Measurements from ENCODE around the gene SDSL. TPM values are rescaled to one million over a fixed set of nuclear protein-coding genes. Genes with fewer than 3 reads are reported as not detected.

SDSL gene
- polyA plus RNA-seq, 3 donors: 4.6 to 10.0 (median 6.5) TPM

- Histone ChIP-seq H4K20me1 (ENCODE audit: insufficient read depth, low read length) (no peaks in the 10 kb centered on the region), H3K4me1 (ENCODE audit: control insufficient read depth in 1 of 2, insufficient read depth in 2 of 2, low read length in 2 of 2) (no peaks in the 10 kb centered on the region), H3K4me2 (replicated peaks; ENCODE audit: extremely low read depth, low read length, poor library complexity, severe bottlenecking) (no peak overlapping the region), H3K9me3 (replicated peaks in 1 of 2; ENCODE audit: control insufficient read depth in 1 of 2, insufficient read depth in 1 of 2, low read length in 2 of 2) (peaks cover 0 to 51% of the 10 kb centered on the region in 2 donors), H3K27me3 (ENCODE audit: control insufficient read depth in 2 of 2, insufficient read depth in 2 of 2, low read length in 2 of 2) (peaks cover 68 to 83% of the 10 kb centered on the region in 2 donors), H3K4me3 (replicated peaks in 1 of 3; ENCODE audit: low read depth in 2 of 3, low read length in 3 of 3) (no peak overlapping the region), H3K27ac (ENCODE audit: low read depth in 1 of 2, low read length in 2 of 2) (no peak overlapping the region), H2AFZ (ENCODE audit: insufficient read depth, low read depth, low read length, poor library complexity, severe bottlenecking) (no peak overlapping the region), H3K36me3 (replicated peaks in 1 of 2; ENCODE audit: control insufficient read depth in 1 of 2, insufficient read depth in 2 of 2, low read length in 2 of 2) (no peaks in the 10 kb centered on the region), H3K79me2 (ENCODE audit: insufficient read depth, low read length) (no peaks in the 10 kb centered on the region), H3K9ac (ENCODE audit: insufficient read depth, low read length, poor library complexity, severe bottlenecking) (no peak overlapping the region)
- TF ChIP-seq, protein P1, sequence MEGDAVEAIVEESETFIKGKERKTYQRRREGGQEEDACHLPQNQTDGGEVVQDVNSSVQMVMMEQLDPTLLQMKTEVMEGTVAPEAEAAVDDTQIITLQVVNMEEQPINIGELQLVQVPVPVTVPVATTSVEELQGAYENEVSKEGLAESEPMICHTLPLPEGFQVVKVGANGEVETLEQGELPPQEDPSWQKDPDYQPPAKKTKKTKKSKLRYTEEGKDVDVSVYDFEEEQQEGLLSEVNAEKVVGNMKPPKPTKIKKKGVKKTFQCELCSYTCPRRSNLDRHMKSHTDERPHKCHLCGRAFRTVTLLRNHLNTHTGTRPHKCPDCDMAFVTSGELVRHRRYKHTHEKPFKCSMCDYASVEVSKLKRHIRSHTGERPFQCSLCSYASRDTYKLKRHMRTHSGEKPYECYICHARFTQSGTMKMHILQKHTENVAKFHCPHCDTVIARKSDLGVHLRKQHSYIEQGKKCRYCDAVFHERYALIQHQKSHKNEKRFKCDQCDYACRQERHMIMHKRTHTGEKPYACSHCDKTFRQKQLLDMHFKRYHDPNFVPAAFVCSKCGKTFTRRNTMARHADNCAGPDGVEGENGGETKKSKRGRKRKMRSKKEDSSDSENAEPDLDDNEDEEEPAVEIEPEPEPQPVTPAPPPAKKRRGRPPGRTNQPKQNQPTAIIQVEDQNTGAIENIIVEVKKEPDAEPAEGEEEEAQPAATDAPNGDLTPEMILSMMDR (IDR thresholded peaks at IDR 0.05): no peak
- peaks cover 15% of the 10 kb centered on the region for H3K4me1 Mint-ChIP-seq
- intact Hi-C loops (cut with micrococcal nuclease): no loop called here
- H3K36me3 Mint-ChIP-seq: peaks cover 3 to 11% of the 10 kb centered on the region in 2 donors
- H3K27ac Mint-ChIP-seq: no peak overlapping the region
- H3K4me3 Mint-ChIP-seq: peak overlapping the region in 1 of 2 donors; percentile 84
- WGBS (ENCODE audit: insufficient coverage): 7% methylated on average over 9 of the region's 41 CpGs
- peaks cover 80 to 90% (median 89%) of the 10 kb centered on the region in 3 donors for H3K27me3 Mint-ChIP-seq (ENCODE audit: low read depth in 3 of 3)
- H3K9me3 Mint-ChIP-seq: peaks cover 0 to 28% (median 19%) of the 10 kb centered on the region in 7 donors
- DNase-seq: no peak
Observed at GRCh38 chr12:113478351-113479011, 56.3 kb downstream of the SDSL start.

DNA sequence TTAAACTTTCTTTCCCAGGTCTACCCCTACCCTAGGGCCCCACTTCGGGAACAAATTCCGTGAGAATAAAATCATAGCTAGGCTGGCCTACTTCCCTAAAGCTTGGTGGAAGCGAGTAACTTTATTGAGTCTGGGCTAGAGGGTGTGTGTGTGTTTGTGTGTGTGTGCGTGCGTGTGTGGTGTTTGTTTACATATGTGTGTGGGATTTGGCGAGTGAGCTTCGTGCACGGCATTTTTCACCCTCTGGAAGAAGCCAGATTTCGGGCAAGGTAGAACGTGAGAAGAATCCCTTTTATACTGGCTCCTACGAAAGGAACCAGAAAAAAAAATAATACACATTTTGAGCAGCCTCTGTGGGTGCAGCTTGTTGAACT lies 57.0 kb downstream of the SDSL start:
- H3K79me2 ChIP-seq (ENCODE audit: insufficient read depth, low read length): no peaks in the 10 kb centered on the region
- Mint-ChIP-seq H3K9me3 (peaks cover 0 to 28% (median 19%) of the 10 kb centered on the region in 7 donors), H3K27me3 (ENCODE audit: low read depth in 3 of 3) (peaks cover 77 to 89% (median 83%) of the 10 kb centered on the region in 3 donors), H3K4me3 (peak overlapping the region in 1 of 2 donors; percentile 82), H3K27ac (no peak overlapping the region), H3K4me1 (peaks cover 14% of the 10 kb centered on the region), H3K36me3 (peaks cover 3 to 11% of the 10 kb centered on the region in 2 donors)
- TF ChIP-seq, protein P1 (IDR thresholded peaks at IDR 0.05): no peak
- H3K4me1 ChIP-seq (ENCODE audit: control insufficient read depth in 1 of 2, insufficient read depth in 2 of 2, low read length in 2 of 2): no peaks in the 10 kb centered on the region
- intact Hi-C loops (cut with micrococcal nuclease): no loop called here
- H3K27ac ChIP-seq (ENCODE audit: low read depth in 1 of 2, low read length in 2 of 2): no peak overlapping the region
- peaks cover 0 to 43% of the 10 kb centered on the region in 2 donors for H3K9me3 ChIP-seq (replicated peaks in 1 of 2; ENCODE audit: control insufficient read depth in 1 of 2, insufficient read depth in 1 of 2, low read length in 2 of 2)
- no peak overlapping the region for H3K4me3 ChIP-seq (replicated peaks in 1 of 3; ENCODE audit: low read depth in 2 of 3, low read length in 3 of 3)
- H4K20me1 ChIP-seq (ENCODE audit: insufficient read depth, low read length): no peaks in the 10 kb centered on the region
- no peaks in the 10 kb centered on the region for H3K36me3 ChIP-seq (replicated peaks in 1 of 2; ENCODE audit: control insufficient read depth in 1 of 2, insufficient read depth in 2 of 2, low read length in 2 of 2)
- no peak overlapping the region for H3K9ac ChIP-seq (ENCODE audit: insufficient read depth, low read length, poor library complexity, severe bottlenecking)
- no peak for DNase-seq
- H2AFZ ChIP-seq (ENCODE audit: insufficient read depth, low read depth, low read length, poor library complexity, severe bottlenecking): no peak overlapping the region
- H3K27me3 ChIP-seq (ENCODE audit: control insufficient read depth in 2 of 2, insufficient read depth in 2 of 2, low read length in 2 of 2): peaks cover 63 to 79% of the 10 kb centered on the region in 2 donors
- H3K4me2 ChIP-seq (replicated peaks; ENCODE audit: extremely low read depth, low read length, poor library complexity, severe bottlenecking): no peak overlapping the region
- 0% methylated on average over 6 of the region's 11 CpGs for WGBS (ENCODE audit: insufficient coverage)

Data from CD14-positive monocyte (primary cell).